CD1c-positive myeloid dendritic cell (primary cell): ENCODE data around the gene HS3ST6.
"Not testable (repeated sequence)": the region's sequence is repeated elsewhere in the genome, so short reads cannot be mapped to it uniquely, and the experiment has no call there.

Source experiments
- DNase-seq: peaks from one replicate; pipeline ENCODE4 v3.0.0-alpha.2; 2016; ENCODE audit errors: extremely low spot score

HS3ST6 gene

GRCh38 chr16:1877804-1878203 lies 40.4 kb downstream of the HS3ST6 start:
- no peak for DNase-seq

- no peak for DNase-seq
Observed at GRCh38 chr16:1877089-1877488, 41.1 kb downstream of the HS3ST6 start.

DNA sequence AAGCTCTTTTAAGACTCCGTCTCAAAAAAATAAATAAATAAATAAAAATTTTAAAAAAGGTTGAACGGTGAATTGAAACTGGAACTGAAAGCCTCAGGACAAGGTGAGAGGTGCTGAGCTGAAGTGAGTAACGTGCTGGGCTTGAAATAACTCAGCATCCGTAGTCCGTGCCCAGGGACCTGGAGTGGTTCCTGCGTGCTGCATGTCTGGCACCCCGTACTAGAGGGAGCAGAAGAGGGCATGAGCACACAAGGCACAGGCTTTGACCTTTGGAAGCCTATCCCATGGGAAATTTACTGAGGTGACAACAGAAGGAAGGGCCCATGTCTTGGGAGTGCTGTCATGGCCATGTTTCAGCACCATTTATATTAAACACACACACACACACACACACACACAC lies 41.7 kb downstream of the HS3ST6 start:
- DNase-seq: no peak

DNA sequence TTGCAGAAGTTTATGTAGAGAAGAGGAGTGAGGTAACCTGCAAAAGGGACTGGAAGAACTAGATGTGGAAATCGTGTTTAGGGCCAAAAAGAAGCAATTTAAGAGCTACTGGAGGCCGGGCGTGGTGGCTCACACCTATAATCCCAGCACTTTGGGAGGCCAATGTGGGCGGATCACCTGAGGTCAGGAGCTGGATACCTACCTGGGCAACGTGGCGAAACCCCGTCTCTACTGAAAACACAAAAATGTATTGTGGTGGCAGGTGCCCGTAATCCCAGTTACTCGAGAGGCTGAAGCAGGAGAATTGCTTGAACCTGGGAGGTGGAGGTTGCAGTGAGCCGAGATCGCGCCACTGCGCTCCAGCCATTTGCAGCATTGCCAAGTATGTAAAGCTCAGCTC lies 42.1 kb downstream of the HS3ST6 start:
- DNase-seq: not testable (repeated sequence)

DNA sequence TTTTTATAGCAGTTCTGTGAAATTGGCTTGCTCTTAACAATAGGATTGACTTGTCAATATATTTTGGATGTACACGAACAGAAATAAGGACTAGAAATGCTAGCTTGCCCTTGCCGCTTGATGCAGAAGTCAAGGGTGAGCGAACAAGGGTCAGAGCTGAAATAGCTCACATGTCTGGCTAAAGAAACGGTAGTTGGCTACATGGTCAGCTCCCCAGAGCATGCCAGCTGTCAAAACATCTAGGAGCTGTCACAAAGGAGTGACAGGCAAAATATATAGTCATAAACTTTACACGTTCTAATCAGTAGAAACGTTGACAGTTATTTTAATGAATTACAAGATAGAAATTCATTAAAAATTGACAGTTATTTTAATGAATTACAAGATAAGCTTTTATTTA lies 43.4 kb downstream of the HS3ST6 start:
- DNase-seq: no peak

DNA sequence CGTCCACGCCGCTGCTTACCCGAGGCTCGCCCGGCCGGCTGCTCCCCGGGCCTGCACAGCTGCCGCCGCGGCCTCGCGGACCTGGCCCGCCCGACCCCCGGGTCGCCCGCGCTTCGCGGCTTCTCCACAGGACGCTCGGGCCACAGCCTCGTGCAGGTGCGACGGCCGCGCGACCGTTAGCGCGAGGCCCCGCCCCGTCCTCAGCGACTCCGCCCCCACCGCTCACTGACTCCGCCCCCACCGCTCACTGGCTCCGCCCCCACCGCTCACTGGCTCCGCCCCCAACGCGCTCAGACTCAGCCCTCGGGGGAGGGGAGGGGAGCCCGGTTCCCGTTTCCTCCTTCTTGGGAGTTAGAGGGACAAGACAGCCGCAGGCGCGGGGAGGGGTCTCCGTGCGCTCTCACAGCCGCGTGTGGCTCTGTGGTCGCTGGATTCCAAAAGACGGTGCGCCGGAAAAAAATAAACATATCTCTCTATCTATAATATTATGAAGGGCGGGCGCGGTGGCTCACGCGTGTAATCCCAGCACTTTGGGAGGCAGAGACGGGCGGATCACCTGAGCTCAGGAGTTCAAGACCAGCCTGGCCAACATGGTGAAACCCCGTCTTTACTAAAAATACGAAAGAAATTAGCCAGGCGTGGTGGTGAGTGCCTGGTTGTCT lies 46.1 kb downstream of the HS3ST6 start, which contains the start of gene MEIOB:
TSS of gene MEIOB (minus strand) at position 191 of the 662 bp plus-strand sequence. CDS start 3,989 bp downstream, outside the sequence.
- peak; percentile 62 for DNase-seq

- DNase-seq: no peak
Observed at GRCh38 chr16:1870365-1871082, 47.7 kb downstream of the HS3ST6 start.

GRCh38 chr16:1865902-1866690 lies 52.1 kb downstream of the HS3ST6 start:
- no peak for DNase-seq

DNA sequence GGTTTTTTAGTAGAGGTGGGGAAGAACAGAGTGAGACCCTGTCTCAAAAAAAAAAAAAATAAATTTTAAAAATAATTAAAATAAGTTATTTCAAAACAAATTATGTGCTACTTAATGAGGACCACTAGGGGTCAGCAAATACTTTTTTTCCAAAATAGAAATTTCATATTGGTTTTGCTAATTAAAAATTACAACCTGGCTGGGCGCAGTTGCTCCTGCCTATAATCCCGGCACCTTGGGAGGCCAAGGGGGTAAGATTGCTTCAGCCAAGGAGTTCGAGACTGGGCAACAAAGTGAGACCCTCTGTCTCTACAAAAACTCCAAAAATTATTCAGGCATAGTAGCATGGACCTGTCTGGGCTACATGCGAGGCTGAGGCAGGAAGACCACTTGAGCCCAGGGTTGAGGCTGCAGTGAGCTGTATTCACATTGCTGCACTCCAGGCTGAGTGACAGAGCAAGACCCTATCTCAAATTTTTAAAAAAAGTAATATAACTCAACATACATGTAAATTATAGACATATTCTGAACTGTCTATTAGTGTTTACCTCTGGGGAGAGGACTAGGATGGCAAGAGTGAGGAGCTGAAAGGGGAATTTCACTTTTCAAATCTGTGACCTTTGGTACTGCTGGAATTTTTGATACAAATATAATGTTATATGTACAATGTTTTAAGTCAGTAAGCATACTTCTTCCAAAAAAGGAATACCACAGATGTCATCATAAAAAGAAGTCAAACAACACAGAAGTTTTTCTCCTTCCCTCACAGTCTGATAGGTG lies 54.3 kb downstream of the HS3ST6 start:
- DNase-seq: peak; percentile 62

GRCh38 chr16:1862394-1862793 lies 55.8 kb downstream of the HS3ST6 start:
- DNase-seq: no peak

DNA sequence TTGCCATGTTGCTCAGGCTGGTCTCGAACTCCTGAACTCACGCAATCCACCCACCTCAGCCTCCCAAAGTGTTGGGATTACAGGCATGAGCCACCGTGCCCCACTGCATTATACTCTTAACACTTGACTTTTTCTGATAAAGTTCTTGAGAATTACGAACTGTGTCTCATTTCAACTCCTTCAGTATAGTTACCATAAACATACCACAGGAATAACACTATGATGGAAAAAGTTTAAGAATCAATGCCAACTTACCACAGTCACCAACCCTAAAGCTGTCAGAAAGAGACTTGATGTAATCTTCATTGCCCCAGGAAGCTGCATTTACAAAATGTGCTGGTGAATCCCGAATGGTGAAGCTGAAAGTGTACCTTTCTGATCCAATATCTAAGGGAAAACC lies 56.5 kb downstream of the HS3ST6 start:
- DNase-seq: no peak
